ENCODE results near the gene MICOS13. TPM values are rescaled to one million over a fixed set of nuclear protein-coding genes. Genes with fewer than 3 reads are reported as not detected.

MICOS13 gene
- total RNA-seq, 2 experiments from 2014 or later = 21.7 to 23.0 TPM

DNA sequence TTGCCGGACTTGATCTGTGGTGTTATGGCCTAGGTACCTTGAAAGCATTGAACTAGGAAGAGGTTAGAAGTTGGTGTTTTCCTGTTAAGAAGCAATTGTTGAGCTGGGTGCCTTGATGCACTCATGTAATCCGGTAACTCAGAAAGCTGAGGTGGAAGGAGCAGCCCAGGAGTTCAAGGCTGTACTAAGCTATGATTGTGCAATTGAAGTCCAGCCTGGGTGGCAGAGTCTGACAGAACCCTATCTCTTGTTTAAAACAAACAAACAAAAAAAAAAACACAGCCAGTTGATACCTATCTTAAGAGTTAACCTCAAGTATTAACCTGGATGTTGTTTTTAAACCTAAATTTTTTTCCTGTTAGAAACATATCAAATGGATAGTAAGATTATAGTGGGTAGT is 38.1 kb downstream of the MICOS13 start:
- H3K27me3 ChIP-seq (ENCODE audit: control insufficient read depth in 1 of 2, insufficient read depth in 2 of 2, low read length in 2 of 2) = no peaks in the 10 kb centered on the region
- Mint-ChIP-seq H3K4me1 (ENCODE audit: low read depth) (peaks cover 44% of the 10 kb centered on the region), H3K9me3 (no peaks in the 10 kb centered on the region), H3K27ac (no peak overlapping the region), H3K4me3 (no peak overlapping the region), H3K36me3 (ENCODE audit: low read depth) (peaks cover 79% of the 10 kb centered on the region), H3K27me3 (no peaks in the 10 kb centered on the region)
- H3K27ac ChIP-seq (ENCODE audit: low read depth in 1 of 2, low read length in 2 of 2) = no peak overlapping the region
- peaks cover 66% of the 10 kb centered on the region for H3K36me3 ChIP-seq (ENCODE audit: insufficient read depth, low read length)
- intact Hi-C loops (cut with DNase I, micrococcal nuclease) = no loop called here
- ChIA-PET CTCF (no interaction called here), POLR2A (interaction anchor here (1.3 kb wide), 1 partner anchor 19 kb away, joined by 6 read pairs; the partner anchor contains the start of genes SAFB and SAFB2)
- H3K9me3 ChIP-seq (ENCODE audit: control insufficient read depth in 1 of 2, insufficient read depth in 1 of 2, low read length in 2 of 2) = no peaks in the 10 kb centered on the region
- H3K4me3 ChIP-seq (ENCODE audit: low read length) = no peak overlapping the region
- DNase-seq (no peak), ATAC-seq (ENCODE audit: poor library complexity) (no peak)
- no peak for TF ChIP-seq CTCF (IDR thresholded peaks at IDR 0.05)
- H3K4me1 ChIP-seq (ENCODE audit: insufficient read depth, low read length) = peaks cover 5% of the 10 kb centered on the region

DNA sequence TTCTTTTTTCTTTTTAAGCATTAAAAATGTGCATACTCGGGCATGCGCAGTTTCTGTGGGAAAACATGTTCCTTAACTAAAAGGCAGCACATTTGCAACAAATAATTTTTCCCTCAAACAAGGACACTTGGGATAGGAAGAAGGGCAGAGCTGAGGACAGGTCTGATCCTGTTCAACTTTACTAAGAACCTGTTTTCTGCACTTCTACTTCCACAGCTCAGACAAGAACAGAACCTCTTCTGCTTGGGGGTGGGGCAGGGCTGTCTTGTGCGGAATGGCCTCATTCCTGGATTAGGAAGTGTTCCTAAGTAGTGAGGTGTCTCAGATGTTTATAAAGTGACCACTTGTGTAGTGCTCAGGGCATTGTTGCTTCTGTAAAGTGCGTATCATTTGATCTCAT is 39.1 kb downstream of the MICOS13 start:
- H3K27ac Mint-ChIP-seq = peak overlapping the region; percentile 13
- Histone ChIP-seq H3K9me3 (ENCODE audit: control insufficient read depth in 1 of 2, insufficient read depth in 1 of 2, low read length in 2 of 2) (no peaks in the 10 kb centered on the region), H3K4me3 (ENCODE audit: low read length) (no peak overlapping the region), H3K27me3 (ENCODE audit: control insufficient read depth in 1 of 2, insufficient read depth in 2 of 2, low read length in 2 of 2) (no peaks in the 10 kb centered on the region), H3K27ac (ENCODE audit: low read depth in 1 of 2, low read length in 2 of 2) (no peak overlapping the region), H3K4me1 (ENCODE audit: insufficient read depth, low read length) (peaks cover 6% of the 10 kb centered on the region), H3K36me3 (ENCODE audit: insufficient read depth, low read length) (peaks cover 56% of the 10 kb centered on the region)
- ATAC-seq (ENCODE audit: poor library complexity) (no peak), DNase-seq (no peak)
- peaks cover 44% of the 10 kb centered on the region for H3K4me1 Mint-ChIP-seq (ENCODE audit: low read depth)
- no peaks in the 10 kb centered on the region for H3K9me3 Mint-ChIP-seq
- ChIA-PET CTCF (no interaction called here), POLR2A (interaction anchor here (1.1 kb wide), 1 partner anchor 19 kb away, joined by 4 read pairs; the partner anchor contains the start of genes SAFB and SAFB2)
- H3K36me3 Mint-ChIP-seq (ENCODE audit: low read depth) = peaks cover 68% of the 10 kb centered on the region
- no peaks in the 10 kb centered on the region for H3K27me3 Mint-ChIP-seq
- intact Hi-C loops (cut with DNase I, micrococcal nuclease) = no loop called here
- no peak for TF ChIP-seq CTCF (IDR thresholded peaks at IDR 0.05)
- H3K4me3 Mint-ChIP-seq = no peak overlapping the region

DNA sequence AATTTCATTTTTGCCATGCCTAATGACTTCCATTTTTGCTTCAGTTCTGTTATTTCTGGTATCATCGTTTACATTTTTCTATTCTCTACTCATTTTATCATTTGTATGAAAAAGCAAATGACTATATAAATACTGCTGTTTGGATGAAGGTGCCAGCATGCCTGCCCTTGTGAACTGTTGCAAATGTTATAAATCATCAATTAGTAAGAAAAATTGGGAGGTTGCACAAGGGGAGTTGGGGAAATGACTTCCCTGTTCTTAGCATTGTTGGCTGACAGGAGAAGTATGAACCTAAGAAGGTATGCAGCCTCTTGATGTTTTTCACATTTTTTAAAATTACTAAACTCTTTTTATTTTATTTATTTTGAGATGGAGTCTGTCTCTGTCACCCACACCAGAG is 42.3 kb downstream of the MICOS13 start:
- Mint-ChIP-seq H3K27ac (peak overlapping the region; percentile 47), H3K27me3 (no peaks in the 10 kb centered on the region), H3K4me3 (no peak overlapping the region), H3K36me3 (ENCODE audit: low read depth) (peaks cover 60% of the 10 kb centered on the region), H3K9me3 (no peaks in the 10 kb centered on the region), H3K4me1 (ENCODE audit: low read depth) (peaks cover 51% of the 10 kb centered on the region)
- ChIA-PET CTCF (no interaction called here), POLR2A (interaction anchor here (2.2 kb wide), 1 partner anchor 15 kb away, joined by 8 read pairs; the partner anchor contains the start of genes SAFB and SAFB2)
- ATAC-seq (ENCODE audit: poor library complexity) (no peak), DNase-seq (no peak)
- Histone ChIP-seq H3K4me1 (ENCODE audit: insufficient read depth, low read length) (peaks cover 20% of the 10 kb centered on the region), H3K27me3 (ENCODE audit: control insufficient read depth in 1 of 2, insufficient read depth in 2 of 2, low read length in 2 of 2) (no peaks in the 10 kb centered on the region), H3K36me3 (ENCODE audit: insufficient read depth, low read length) (peaks cover 43% of the 10 kb centered on the region), H3K4me3 (ENCODE audit: low read length) (no peak overlapping the region), H3K27ac (ENCODE audit: low read depth in 1 of 2, low read length in 2 of 2) (no peak overlapping the region), H3K9me3 (ENCODE audit: control insufficient read depth in 1 of 2, insufficient read depth in 1 of 2, low read length in 2 of 2) (no peaks in the 10 kb centered on the region)
- TF ChIP-seq CTCF (IDR thresholded peaks at IDR 0.05) = no peak
- intact Hi-C loops (cut with DNase I, micrococcal nuclease) = no loop called here

Measured in CD4-positive, alpha-beta T cell (primary cell).